DND-41 (cell line): ENCODE data around the gene EFCAB9.

ENCODE experiments used
- ATAC-seq: fragments of 200-7000 bp; cut with Tn5 transposase; 3 replicates; pipeline ENCODE4 v1.9.1; 2021; ENCODE audit warnings: low read depth; ENCODE audit not compliant: insufficient read depth
- DNase-seq: peaks from one replicate; pipeline ENCODE4 v3.0.0-alpha.2; 2020
- H2AFZ ChIP-seq: 2 replicates; pipeline ENCODE4 v1.6.0; 2012; ENCODE audit warnings: low read depth, low read length
- H3K27ac ChIP-seq: 2 replicates; pipeline ENCODE4 v1.5.1; 2012; ENCODE audit warnings: low read length, inconsistent platforms
- H3K27me3 ChIP-seq: fragments of 200-600 bp; sonication (generic); 2 replicates; pipeline ENCODE4 v1.6.0; 2012; ENCODE audit warnings: low read length, mild to moderate bottlenecking, inconsistent platforms; ENCODE audit not compliant: insufficient read depth, poor library complexity
- H3K36me3 ChIP-seq: 2 replicates; pipeline ENCODE4 v1.5.1; 2012; ENCODE audit warnings: low read length, inconsistent platforms; ENCODE audit not compliant: insufficient read depth
- H3K4me1 ChIP-seq: 2 replicates; pipeline ENCODE4 v1.5.1; 2012; ENCODE audit warnings: mild to moderate bottlenecking, low read length; ENCODE audit not compliant: insufficient read depth
- H3K4me2 ChIP-seq: 2 replicates; pipeline ENCODE4 v1.6.0; 2012; ENCODE audit warnings: mild to moderate bottlenecking, moderate library complexity, low read length, inconsistent platforms; ENCODE audit not compliant: insufficient read depth
- H3K4me3 ChIP-seq, 2 experiments: fragments of 200-600 bp in 1 of 2; shearing (Covaris generic) in 1 of 2; 2 replicates each; pipeline ENCODE4 v1.5.1; 2012 to 2016; ENCODE audit warnings: inconsistent platforms in 2 of 2, low read length in 2 of 2, mild to moderate bottlenecking in 2 of 2, low read depth in 1 of 2, moderate library complexity in 1 of 2
- H3K79me2 ChIP-seq: 2 replicates; pipeline ENCODE4 v1.6.0; 2012; ENCODE audit warnings: low read length, inconsistent platforms; ENCODE audit not compliant: insufficient read depth
- H3K9ac ChIP-seq: 2 replicates; pipeline ENCODE4 v1.6.0; 2012; ENCODE audit warnings: low read depth, mild to moderate bottlenecking, inconsistent platforms, low read length, moderate library complexity
- H3K9me3 ChIP-seq: 2 replicates; pipeline ENCODE4 v1.5.1; 2012; ENCODE audit warnings: low read length, moderate library complexity, mild to moderate bottlenecking, inconsistent platforms; ENCODE audit not compliant: insufficient read depth, severe bottlenecking
- H4K20me1 ChIP-seq: 2 replicates; pipeline ENCODE4 v1.6.0; 2012; ENCODE audit warnings: low read length; ENCODE audit not compliant: insufficient read depth
- EZH2 ChIP-seq: IDR thresholded peaks from 3 replicates; pipeline ENCODE4 v1.6.1; 2012; ENCODE audit warnings: borderline replicate concordance, low read depth, mild to moderate bottlenecking, moderate library complexity, low read length, inconsistent platforms; ENCODE audit not compliant: severe bottlenecking
- TF ChIP-seq, protein P1 (sequence below): IDR thresholded peaks from 2 replicates; pipeline ENCODE4 v1.5.1; 2012; ENCODE audit warnings: borderline replicate concordance, low read length, moderate library complexity, mild to moderate bottlenecking; ENCODE audit not compliant: poor library complexity, severe bottlenecking; ENCODE audit errors: extremely low read depth

EFCAB9 gene

DNA sequence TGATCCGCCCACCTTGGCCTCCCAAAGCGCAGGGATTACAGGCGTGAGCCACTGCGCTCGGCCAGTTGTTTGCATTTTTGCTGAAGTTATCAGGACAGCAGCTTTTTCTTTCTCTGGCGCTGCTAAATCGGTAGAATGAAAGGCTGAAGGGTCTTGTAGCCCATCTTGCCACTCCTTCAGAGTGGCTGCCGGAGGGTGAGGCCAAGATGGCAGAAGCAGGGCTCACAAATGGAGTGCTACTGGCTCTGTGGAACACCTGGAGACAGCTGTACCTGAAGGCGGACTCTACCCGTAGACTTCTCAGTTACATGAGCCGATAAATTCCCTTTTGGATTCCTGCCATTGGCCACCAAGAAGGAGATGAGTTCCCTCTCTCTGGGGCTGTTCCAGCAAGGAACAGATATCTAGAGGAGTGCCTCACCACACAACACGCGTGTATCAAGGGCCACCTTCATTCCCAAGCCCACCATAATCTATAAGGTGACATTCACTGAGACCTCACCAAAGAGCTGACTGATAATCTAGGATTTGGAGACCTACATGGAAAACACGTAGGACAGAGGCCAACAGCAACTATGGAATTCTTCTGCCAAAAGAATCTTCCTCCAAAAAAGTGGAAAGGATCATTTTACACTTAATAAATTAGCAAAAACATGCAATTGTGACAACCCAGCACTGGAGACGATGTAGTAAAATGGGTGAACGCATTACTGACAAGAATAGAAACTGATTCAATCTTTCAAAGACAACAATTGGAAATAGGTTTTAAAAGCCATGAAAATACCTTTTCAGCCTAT is 27.7 kb upstream of the EFCAB9 start:
- Histone ChIP-seq H4K20me1 (peaks cover 34% of the 10 kb centered on the region), H3K4me2 (no peak overlapping the region), H3K27ac (no peak overlapping the region), H3K36me3 (no peaks in the 10 kb centered on the region; the same call in 1 of the 2 replicates), H3K79me2 (peaks cover 34% of the 10 kb centered on the region), H3K27me3 (no peaks in the 10 kb centered on the region), H3K9ac (no peak overlapping the region), H2AFZ (no peak overlapping the region), H3K4me3 (no peak overlapping the region), H3K9me3 (no peaks in the 10 kb centered on the region), H3K4me1 (no peaks in the 10 kb centered on the region)
- ATAC-seq (no peak), DNase-seq (no peak)
- no peak for TF ChIP-seq EZH2
- TF ChIP-seq, protein P1, sequence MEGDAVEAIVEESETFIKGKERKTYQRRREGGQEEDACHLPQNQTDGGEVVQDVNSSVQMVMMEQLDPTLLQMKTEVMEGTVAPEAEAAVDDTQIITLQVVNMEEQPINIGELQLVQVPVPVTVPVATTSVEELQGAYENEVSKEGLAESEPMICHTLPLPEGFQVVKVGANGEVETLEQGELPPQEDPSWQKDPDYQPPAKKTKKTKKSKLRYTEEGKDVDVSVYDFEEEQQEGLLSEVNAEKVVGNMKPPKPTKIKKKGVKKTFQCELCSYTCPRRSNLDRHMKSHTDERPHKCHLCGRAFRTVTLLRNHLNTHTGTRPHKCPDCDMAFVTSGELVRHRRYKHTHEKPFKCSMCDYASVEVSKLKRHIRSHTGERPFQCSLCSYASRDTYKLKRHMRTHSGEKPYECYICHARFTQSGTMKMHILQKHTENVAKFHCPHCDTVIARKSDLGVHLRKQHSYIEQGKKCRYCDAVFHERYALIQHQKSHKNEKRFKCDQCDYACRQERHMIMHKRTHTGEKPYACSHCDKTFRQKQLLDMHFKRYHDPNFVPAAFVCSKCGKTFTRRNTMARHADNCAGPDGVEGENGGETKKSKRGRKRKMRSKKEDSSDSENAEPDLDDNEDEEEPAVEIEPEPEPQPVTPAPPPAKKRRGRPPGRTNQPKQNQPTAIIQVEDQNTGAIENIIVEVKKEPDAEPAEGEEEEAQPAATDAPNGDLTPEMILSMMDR = no peak

DNA sequence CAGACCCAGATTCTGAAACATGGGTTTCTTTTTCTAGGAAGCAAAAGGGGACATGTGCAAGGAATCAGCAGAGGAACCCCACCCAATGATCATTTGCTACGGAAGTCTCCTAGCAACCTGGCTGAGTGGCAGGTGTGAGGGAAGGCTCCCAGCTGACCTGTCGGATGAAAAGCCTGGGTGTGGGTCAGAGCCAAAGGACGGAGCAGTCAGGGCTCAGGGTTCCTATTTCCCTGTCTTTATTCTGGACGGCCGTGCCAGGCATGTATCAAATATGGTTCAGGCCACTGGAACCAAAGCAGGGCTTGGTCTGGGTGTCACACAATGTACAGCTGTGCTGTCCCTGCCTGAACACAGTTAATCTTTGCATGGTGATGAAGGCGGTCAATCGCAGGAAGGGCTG is 26.1 kb upstream of the EFCAB9 start:
- Histone ChIP-seq H3K9me3 (no peaks in the 10 kb centered on the region), H3K79me2 (peaks cover 35% of the 10 kb centered on the region), H3K27ac (no peak overlapping the region), H2AFZ (no peak overlapping the region), H3K27me3 (no peaks in the 10 kb centered on the region), H3K4me3 (no peak overlapping the region), H3K4me2 (no peak overlapping the region), H4K20me1 (peaks cover 27% of the 10 kb centered on the region), H3K9ac (no peak overlapping the region), H3K4me1 (no peaks in the 10 kb centered on the region), H3K36me3 (no peaks in the 10 kb centered on the region; the same call in 1 of the 2 replicates)
- TF ChIP-seq EZH2 = no peak
- TF ChIP-seq, protein P1 = no peak
- ATAC-seq (no peak), DNase-seq (no peak)

GRCh38 chr5:172168311-172168710 is 25.7 kb upstream of the EFCAB9 start:
- no peak overlapping the region for H3K9ac ChIP-seq
- H3K79me2 ChIP-seq = peaks cover 37% of the 10 kb centered on the region
- 0 out of 2 replicates have a peak, but pooled peaks cover 2% of the 10 kb centered on the region for H3K4me1 ChIP-seq
- no peak overlapping the region for H3K4me3 ChIP-seq
- no peaks in the 10 kb centered on the region for H3K27me3 ChIP-seq
- H3K27ac ChIP-seq = no peak overlapping the region
- no peaks in the 10 kb centered on the region; the same call in 1 of the 2 replicates for H3K36me3 ChIP-seq
- ATAC-seq = no peak
- no peak for TF ChIP-seq EZH2
- TF ChIP-seq, protein P1 = no peak
- H3K4me2 ChIP-seq = no peak overlapping the region
- H3K9me3 ChIP-seq = no peaks in the 10 kb centered on the region
- no peak for DNase-seq
- peaks cover 26% of the 10 kb centered on the region for H4K20me1 ChIP-seq
- H2AFZ ChIP-seq = no peak overlapping the region
